Neural progenitor cell (in vitro differentiated cells): ENCODE data around the gene CRTC3. TPM values are rescaled to one million over a fixed set of nuclear protein-coding genes. Genes with fewer than 3 reads are reported as not detected.

ENCODE experiments used
- DNase-seq: peaks from one replicate; pipeline ENCODE4 v3.0.0-alpha.2; 2016; ENCODE audit warnings: low spot score
- H2AFZ ChIP-seq: fragments of 200-600 bp; sonication (generic); replicated peaks from 2 replicates; pipeline ENCODE4 v1.6.1; 2016; ENCODE audit warnings: antibody characterized with exemption
- H3F3A ChIP-seq: fragments of 200-600 bp; sonication (generic); 2 replicates; pipeline ENCODE4 v1.6.1; 2016; ENCODE audit warnings: antibody characterized with exemption, low read depth
- H3K27ac ChIP-seq: fragments of 200-600 bp; sonication (generic); 2 replicates; pipeline ENCODE4 v1.5.1; 2016; ENCODE audit warnings: mild to moderate bottlenecking
- H3K27me3 ChIP-seq: fragments of 200-600 bp; sonication (generic); 2 replicates; pipeline ENCODE4 v1.6.1; 2016; ENCODE audit warnings: mild to moderate bottlenecking, moderate library complexity
- H3K36me3 ChIP-seq: fragments of 200-600 bp; sonication (generic); 2 replicates; pipeline ENCODE4 v1.5.1; 2016
- H3K4me1 ChIP-seq: fragments of 200-600 bp; sonication (generic); 2 replicates; pipeline ENCODE4 v1.6.1; 2016; ENCODE audit warnings: mixed run types
- H3K4me2 ChIP-seq: fragments of 200-600 bp; sonication (generic); 2 replicates; pipeline ENCODE4 v1.6.1; 2016
- H3K4me3 ChIP-seq: fragments of 200-600 bp; sonication (generic); 2 replicates; pipeline ENCODE4 v1.5.1; 2016
- H3K79me2 ChIP-seq: fragments of 200-600 bp; sonication (generic); 2 replicates; pipeline ENCODE4 v1.6.1; 2016; ENCODE audit warnings: low read depth
- H3K9ac ChIP-seq: fragments of 200-600 bp; sonication (generic); 2 replicates; pipeline ENCODE4 v1.6.1; 2016
- H3K9me3 ChIP-seq: fragments of 200-600 bp; sonication (generic); 2 replicates; pipeline ENCODE4 v1.5.1; 2016; ENCODE audit warnings: low read depth
- H4K20me1 ChIP-seq: fragments of 200-600 bp; sonication (generic); 2 replicates; pipeline ENCODE4 v1.6.1; 2016; ENCODE audit warnings: low read depth
- H3K27ac Mint-ChIP-seq: 3 replicates; pipeline ENCODE4 v1.8.0; 2021; ENCODE audit warnings: mixed read lengths
- H3K27me3 Mint-ChIP-seq: 2 replicates; pipeline ENCODE4 v1.8.0; 2022; ENCODE audit warnings: low read depth, mild to moderate bottlenecking, inconsistent platforms, moderate library complexity, mixed read lengths; ENCODE audit not compliant: insufficient read depth
- H3K36me3 Mint-ChIP-seq: 3 replicates; pipeline ENCODE4 v1.8.0; 2021; ENCODE audit warnings: mixed read lengths
- H3K4me1 Mint-ChIP-seq: 3 replicates; pipeline ENCODE4 v1.8.0; 2021; ENCODE audit warnings: mixed read lengths
- H3K4me3 Mint-ChIP-seq: 3 replicates; pipeline ENCODE4 v1.8.0; 2021; ENCODE audit warnings: mild to moderate bottlenecking, moderate library complexity, mixed read lengths
- H3K9me3 Mint-ChIP-seq: 3 replicates; pipeline ENCODE4 v1.8.0; 2020; ENCODE audit warnings: mixed read lengths
- CTCF ChIP-seq: fragments of 200-600 bp; sonication (generic); IDR thresholded peaks from 2 replicates; pipeline ENCODE4 v1.5.1; 2017; ENCODE audit warnings: antibody characterized with exemption, mild to moderate bottlenecking
- EZH2 ChIP-seq: fragments of 200-600 bp; sonication (generic); IDR thresholded peaks from 2 replicates; pipeline ENCODE4 v1.6.1; 2017; ENCODE audit warnings: antibody characterized with exemption, mild to moderate bottlenecking, moderate library complexity
- EZH2phosphoT487 ChIP-seq: fragments of 200-600 bp; sonication (generic); IDR thresholded peaks from 2 replicates; pipeline ENCODE4 v1.6.1; 2017; ENCODE audit warnings: antibody characterized with exemption
- total RNA-seq: library from RNA; depleted of rRNA; stranded (reverse); fragments of >200 nt; gene quantifications from 2 replicates; pipeline ENCODE4 v1.2.3, GENCODE V29; 2015; ENCODE audit warnings: low replicate concordance

Gene CRTC3
- total RNA-seq, 1 donor from 2014 or later = 4.9 TPM

DNA sequence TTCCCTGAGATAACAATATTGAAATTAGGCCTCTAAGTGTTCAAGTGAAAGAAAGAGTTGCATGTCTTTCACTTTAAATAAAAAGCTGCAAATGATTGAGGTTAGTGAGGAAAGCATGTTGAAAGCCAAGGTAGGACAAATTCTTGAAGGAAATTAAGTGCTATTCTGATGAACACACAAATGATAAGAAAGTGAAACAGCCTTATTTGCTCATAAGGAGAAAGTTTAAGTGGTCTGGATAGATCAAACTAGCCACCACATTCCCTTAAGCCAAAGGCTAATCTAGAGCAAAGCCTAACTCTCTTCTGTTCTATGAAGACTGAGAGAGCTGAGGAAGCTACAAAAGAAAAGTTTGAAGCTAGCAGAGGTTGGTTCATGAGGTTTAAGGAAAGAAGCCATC, 36.1 kb downstream of the CRTC3 start:
- peaks cover 10% of the 10 kb centered on the region for H3F3A ChIP-seq
- DNase-seq = no peak
- no peak overlapping the region for H3K27ac ChIP-seq
- no peaks in the 10 kb centered on the region for H3K9me3 ChIP-seq
- H3K4me2 ChIP-seq = no peak overlapping the region
- no peak overlapping the region for H3K9ac ChIP-seq
- peaks cover 5% of the 10 kb centered on the region for H3K27me3 Mint-ChIP-seq
- no peak overlapping the region for H3K4me3 Mint-ChIP-seq
- H4K20me1 ChIP-seq = no peaks in the 10 kb centered on the region
- no peak overlapping the region for H3K4me3 ChIP-seq
- TF ChIP-seq CTCF = no peak
- no peaks in the 10 kb centered on the region for H3K27me3 ChIP-seq
- H3K9me3 Mint-ChIP-seq = peaks cover 8% of the 10 kb centered on the region
- peaks cover 21% of the 10 kb centered on the region for H3K4me1 ChIP-seq
- peaks cover 14% of the 10 kb centered on the region for H3K36me3 Mint-ChIP-seq
- no peaks in the 10 kb centered on the region for H3K79me2 ChIP-seq
- no peak overlapping the region for H3K27ac Mint-ChIP-seq
- no peak overlapping the region for H2AFZ ChIP-seq
- no peaks in the 10 kb centered on the region for H3K36me3 ChIP-seq
- H3K4me1 Mint-ChIP-seq = peaks cover 17% of the 10 kb centered on the region

DNA sequence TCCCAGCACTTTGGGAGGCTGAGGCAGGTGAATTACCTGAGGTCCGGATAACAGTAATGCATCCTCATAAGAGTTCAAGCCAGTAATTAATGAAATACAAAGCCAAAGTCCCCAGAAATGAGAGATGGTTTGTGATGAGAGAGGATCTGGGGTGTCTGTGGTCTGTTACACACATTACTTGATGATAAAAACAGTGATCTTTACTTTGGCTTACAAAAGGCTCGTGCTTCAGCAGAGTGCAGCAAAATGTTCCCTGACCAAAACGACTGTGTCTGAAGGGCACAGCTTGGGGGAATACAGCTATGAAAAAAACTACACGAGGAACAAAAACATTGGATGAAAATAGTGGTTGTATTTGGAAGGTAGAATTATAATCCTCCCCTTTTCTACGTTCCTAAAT, 40.9 kb downstream of the CRTC3 start:
- no peak for DNase-seq
- H3K9ac ChIP-seq = no peak overlapping the region
- Mint-ChIP-seq H3K4me3 (no peak overlapping the region), H3K27ac (no peak overlapping the region), H3K27me3 (peaks cover 5% of the 10 kb centered on the region), H3K9me3 (peaks cover 7% of the 10 kb centered on the region), H3K36me3 (peaks cover 6% of the 10 kb centered on the region), H3K4me1 (no peaks in the 10 kb centered on the region)
- no peaks in the 10 kb centered on the region for H3K36me3 ChIP-seq
- no peaks in the 10 kb centered on the region for H4K20me1 ChIP-seq
- no peaks in the 10 kb centered on the region for H3K4me1 ChIP-seq
- H3K4me2 ChIP-seq = no peak overlapping the region
- no peaks in the 10 kb centered on the region for H3K27me3 ChIP-seq
- no peaks in the 10 kb centered on the region for H3F3A ChIP-seq
- no peak overlapping the region for H2AFZ ChIP-seq
- no peak overlapping the region for H3K4me3 ChIP-seq
- TF ChIP-seq EZH2 (no peak), CTCF (no peak)
- no peaks in the 10 kb centered on the region for H3K9me3 ChIP-seq
- H3K27ac ChIP-seq = no peak overlapping the region
- no peaks in the 10 kb centered on the region for H3K79me2 ChIP-seq

DNA sequence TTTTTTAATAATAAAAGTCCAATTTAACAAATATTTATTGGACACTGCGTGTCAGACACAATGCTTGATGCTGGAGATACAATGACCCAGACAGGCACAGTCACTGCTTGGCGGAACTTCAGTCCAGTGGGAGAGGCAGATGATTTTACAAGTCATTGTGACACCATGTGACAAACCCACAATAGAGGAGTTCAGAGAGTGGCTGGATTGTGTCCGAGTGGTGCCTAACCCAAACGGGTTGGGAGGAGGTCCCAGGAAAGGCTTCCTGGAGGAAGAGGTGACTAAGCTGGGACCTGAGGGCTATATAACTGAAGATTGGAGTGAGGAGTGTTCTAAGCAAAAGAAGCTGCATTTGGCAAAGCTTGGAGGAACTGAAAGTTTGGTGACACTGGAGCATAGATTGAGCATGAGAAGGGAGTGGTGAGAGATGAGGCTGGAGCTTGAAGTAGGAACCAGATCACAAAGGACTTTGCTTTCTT, 41.4 kb downstream of the CRTC3 start:
- Mint-ChIP-seq H3K4me1 (no peaks in the 10 kb centered on the region), H3K27ac (no peak overlapping the region)

More for the DNA sequence above, 41.4 kb downstream of the CRTC3 start:
- peaks cover 4% of the 10 kb centered on the region for H3K9me3 Mint-ChIP-seq
- H3K27me3 Mint-ChIP-seq = peaks cover 5% of the 10 kb centered on the region
- no peak for TF ChIP-seq EZH2
- no peak for TF ChIP-seq EZH2phosphoT487
- TF ChIP-seq CTCF = no peak
- Histone ChIP-seq H2AFZ (no peak overlapping the region), H3K79me2 (no peaks in the 10 kb centered on the region), H3K27me3 (no peaks in the 10 kb centered on the region), H3K27ac (no peak overlapping the region), H3K9ac (no peak overlapping the region), H3K4me3 (no peak overlapping the region), H4K20me1 (no peaks in the 10 kb centered on the region), H3K4me2 (no peak overlapping the region), H3K36me3 (no peaks in the 10 kb centered on the region), H3K9me3 (no peaks in the 10 kb centered on the region), H3F3A (no peaks in the 10 kb centered on the region), H3K4me1 (no peaks in the 10 kb centered on the region)
- H3K36me3 Mint-ChIP-seq = peaks cover 4% of the 10 kb centered on the region
- no peak for DNase-seq
- no peak overlapping the region for H3K4me3 Mint-ChIP-seq
